ENCODE measurements around the gene ARHGEF9. TPM values are rescaled to one million over a fixed set of nuclear protein-coding genes. Genes with fewer than 3 reads are reported as not detected.
"Not testable (repeated sequence)": the region's sequence is repeated elsewhere in the genome, so short reads cannot be mapped to it uniquely, and the experiment has no call there.

The ARHGEF9 gene
- total RNA-seq, 2 donors from 2014 or later = 38.6 to 40.8 TPM

- peaks cover 0 to 2% of the 10 kb centered on the region in 2 donors for H3K36me3 Mint-ChIP-seq (ENCODE audit: insufficient read depth in 2 of 2)
Measured at GRCh38 chrX:63675716-63676115, 109.3 kb downstream of the ARHGEF9 start.

GRCh38 chrX:63673896-63674295 lies 111.1 kb downstream of the ARHGEF9 start:
- Mint-ChIP-seq H3K36me3 (ENCODE audit: insufficient read depth in 2 of 2) (peaks cover 0 to 4% of the 10 kb centered on the region in 2 donors), H3K4me3 (no peak overlapping the region), H3K4me1 (ENCODE audit: low read depth) (no peaks in the 10 kb centered on the region), H3K27me3 (ENCODE audit: low read depth) (no peaks in the 10 kb centered on the region), H3K27ac (no peak overlapping the region), H3K9me3 (no peaks in the 10 kb centered on the region)
- ATAC-seq (replicated peaks in 1 of 2) (no peak), DNase-seq (no peak)

More at GRCh38 chrX:63675716-63676115, 109.3 kb downstream of the ARHGEF9 start:
- DNase-seq (no peak), ATAC-seq (replicated peaks in 1 of 2) (no peak)
- Mint-ChIP-seq H3K9me3 (no peaks in the 10 kb centered on the region), H3K4me1 (ENCODE audit: low read depth) (no peaks in the 10 kb centered on the region), H3K27ac (no peak overlapping the region), H3K27me3 (ENCODE audit: low read depth) (no peaks in the 10 kb centered on the region), H3K4me3 (no peak overlapping the region)

- peaks cover 2 to 7% of the 10 kb centered on the region in 2 donors for H3K36me3 Mint-ChIP-seq (ENCODE audit: insufficient read depth in 2 of 2)
- no peak for DNase-seq
- no peak overlapping the region for H3K4me3 Mint-ChIP-seq
- H3K4me1 Mint-ChIP-seq (ENCODE audit: low read depth) = no peaks in the 10 kb centered on the region
- no peaks in the 10 kb centered on the region for H3K9me3 Mint-ChIP-seq
- H3K27me3 Mint-ChIP-seq (ENCODE audit: low read depth) = peaks cover 7% of the 10 kb centered on the region
- H3K27ac Mint-ChIP-seq = no peak overlapping the region
- ATAC-seq (replicated peaks in 1 of 2) = no peak
Measured at GRCh38 chrX:63664741-63665140, 120.3 kb downstream of the ARHGEF9 start.

DNA sequence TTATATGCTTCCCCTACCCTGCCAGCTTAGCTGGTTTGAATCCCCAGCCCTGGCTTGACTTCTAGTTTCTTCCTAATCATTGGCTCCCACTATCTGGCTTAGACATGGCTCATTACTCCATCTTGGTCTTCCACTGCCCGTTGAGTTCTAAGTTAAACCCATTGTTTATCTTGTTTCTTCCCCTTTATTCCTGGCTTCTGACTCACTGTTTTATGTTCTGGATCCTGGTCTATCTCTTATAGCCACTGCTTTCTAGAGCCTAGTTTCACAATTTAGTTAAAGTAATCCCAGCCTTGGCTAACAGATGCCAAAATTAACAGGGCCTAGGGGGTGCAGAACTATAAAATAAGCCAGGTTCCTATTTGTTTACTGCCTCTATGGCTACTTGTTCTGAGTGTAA lies 120.9 kb downstream of the ARHGEF9 start:
- Mint-ChIP-seq H3K4me1 (ENCODE audit: low read depth) (no peaks in the 10 kb centered on the region), H3K36me3 (ENCODE audit: insufficient read depth in 2 of 2) (peaks cover 2 to 5% of the 10 kb centered on the region in 2 donors), H3K27ac (no peak overlapping the region), H3K27me3 (ENCODE audit: low read depth) (peaks cover 9% of the 10 kb centered on the region), H3K4me3 (no peak overlapping the region), H3K9me3 (no peaks in the 10 kb centered on the region)
- no peak for ATAC-seq (replicated peaks in 1 of 2)
- no peak for DNase-seq

DNA sequence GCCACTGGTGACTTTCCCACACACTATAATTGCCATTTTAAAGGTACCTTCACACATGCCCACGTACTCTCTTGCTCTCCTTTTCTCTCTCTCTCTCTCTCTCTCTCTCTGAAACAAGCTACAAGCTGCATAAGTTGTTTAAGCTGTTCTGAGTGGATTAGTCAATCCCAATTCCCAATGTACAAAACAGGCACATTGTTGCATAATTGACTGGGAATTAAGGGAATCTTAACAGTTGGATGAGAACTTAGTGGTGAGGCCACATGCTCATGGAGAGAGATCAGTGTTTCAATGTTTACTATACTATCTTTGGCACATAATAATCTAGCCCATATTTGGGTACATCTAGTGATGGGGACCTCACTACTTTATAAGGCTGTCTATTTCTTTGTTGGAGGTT lies 123.3 kb downstream of the ARHGEF9 start:
- Mint-ChIP-seq H3K27me3 (ENCODE audit: low read depth) (peaks cover 12% of the 10 kb centered on the region), H3K36me3 (ENCODE audit: insufficient read depth in 2 of 2) (peaks cover 2 to 3% of the 10 kb centered on the region in 2 donors), H3K9me3 (no peaks in the 10 kb centered on the region), H3K4me1 (ENCODE audit: low read depth) (no peaks in the 10 kb centered on the region), H3K4me3 (no peak overlapping the region), H3K27ac (no peak overlapping the region)
- no peak for DNase-seq
- no peak for ATAC-seq (replicated peaks in 1 of 2)

GRCh38 chrX:63658920-63659319 lies 126.1 kb downstream of the ARHGEF9 start:
- no peaks in the 10 kb centered on the region for H3K4me1 Mint-ChIP-seq (ENCODE audit: low read depth)
- peaks cover 4 to 5% of the 10 kb centered on the region in 2 donors for H3K36me3 Mint-ChIP-seq (ENCODE audit: insufficient read depth in 2 of 2)
- DNase-seq = no peak
- no peak overlapping the region for H3K4me3 Mint-ChIP-seq
- H3K27ac Mint-ChIP-seq = no peak overlapping the region
- no peak for ATAC-seq (replicated peaks in 1 of 2)
- H3K9me3 Mint-ChIP-seq = no peaks in the 10 kb centered on the region
- H3K27me3 Mint-ChIP-seq (ENCODE audit: low read depth) = peaks cover 12% of the 10 kb centered on the region

GRCh38 chrX:63657821-63658220 lies 127.2 kb downstream of the ARHGEF9 start:
- no peak overlapping the region for H3K4me3 Mint-ChIP-seq
- no peaks in the 10 kb centered on the region for H3K9me3 Mint-ChIP-seq
- no peak overlapping the region for H3K27ac Mint-ChIP-seq
- peaks cover 12% of the 10 kb centered on the region for H3K27me3 Mint-ChIP-seq (ENCODE audit: low read depth)
- H3K4me1 Mint-ChIP-seq (ENCODE audit: low read depth) = no peaks in the 10 kb centered on the region
- no peak for DNase-seq
- peaks cover 4 to 7% of the 10 kb centered on the region in 2 donors for H3K36me3 Mint-ChIP-seq (ENCODE audit: insufficient read depth in 2 of 2)
- no peak for ATAC-seq (replicated peaks in 1 of 2)

DNA sequence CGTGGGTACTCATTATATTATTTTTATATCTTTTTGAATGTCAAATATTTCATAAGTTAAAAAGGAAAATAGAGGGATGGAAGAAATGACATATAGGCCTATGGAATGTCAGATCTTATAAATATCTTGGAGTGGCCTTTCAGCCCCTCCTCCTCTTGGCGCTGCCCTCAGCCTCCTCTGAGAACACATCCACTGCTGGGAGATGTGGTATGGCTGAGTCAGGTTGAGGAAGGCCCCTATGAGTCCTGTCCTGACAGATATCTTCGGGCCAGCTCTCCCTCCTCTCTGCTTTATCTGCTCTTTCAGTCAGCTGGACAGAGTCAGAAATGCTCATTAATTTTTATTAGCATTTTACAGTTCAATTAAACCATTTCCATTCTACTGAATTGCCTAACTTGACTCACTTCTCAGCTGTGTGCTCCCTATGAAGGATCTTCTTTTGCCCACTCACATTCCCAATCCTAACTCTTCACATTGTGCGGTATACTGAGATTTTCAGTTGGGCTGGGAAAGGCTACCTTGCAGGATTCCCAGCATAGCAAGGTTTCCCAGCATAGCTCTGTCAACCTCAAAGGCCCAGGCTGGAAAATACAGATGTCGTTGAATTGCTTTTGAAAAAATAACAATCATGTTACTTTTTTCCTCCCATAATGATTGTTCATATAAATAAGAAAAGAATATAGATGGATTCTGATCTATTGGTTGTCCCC lies 128.0 kb downstream of the ARHGEF9 start:
- H3K27ac Mint-ChIP-seq = no peak overlapping the region
- no peaks in the 10 kb centered on the region for H3K4me1 Mint-ChIP-seq (ENCODE audit: low read depth)
- H3K4me3 Mint-ChIP-seq = no peak overlapping the region
- H3K27me3 Mint-ChIP-seq (ENCODE audit: low read depth) = peaks cover 12% of the 10 kb centered on the region
- H3K36me3 Mint-ChIP-seq (ENCODE audit: insufficient read depth in 2 of 2) = peaks cover 5 to 7% of the 10 kb centered on the region in 2 donors
- H3K9me3 Mint-ChIP-seq = no peaks in the 10 kb centered on the region
- DNase-seq (no peak), ATAC-seq (replicated peaks in 1 of 2) (no peak)

DNA sequence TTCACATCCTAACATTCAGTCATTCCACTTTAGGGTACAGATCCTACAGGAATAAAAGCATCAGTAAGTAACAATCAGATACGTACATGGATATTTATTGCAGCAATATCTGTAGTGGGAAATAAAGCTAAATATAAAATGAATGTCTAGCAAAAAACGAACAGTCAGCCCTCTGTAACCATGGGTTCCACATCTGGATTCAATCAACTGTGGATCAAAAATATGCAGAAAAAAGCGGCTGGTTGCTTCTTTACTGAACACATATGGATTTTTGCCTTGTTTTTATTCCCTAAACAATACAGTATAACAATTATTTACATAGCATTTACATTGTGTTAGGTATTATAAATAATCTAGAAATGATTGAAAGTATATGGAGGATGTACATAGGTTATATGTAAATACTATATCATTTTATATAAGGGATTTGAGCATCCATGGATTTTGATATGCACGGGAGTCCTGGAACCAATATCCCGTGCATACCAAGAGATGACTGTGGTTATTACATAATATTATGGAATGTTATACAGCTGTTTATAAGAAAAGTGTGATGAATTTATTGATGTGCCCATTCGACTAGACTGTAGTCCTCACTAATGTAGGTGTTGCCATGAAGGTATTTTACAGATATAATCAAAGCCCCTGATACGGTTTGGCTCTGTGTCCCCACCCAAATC lies 132.8 kb downstream of the ARHGEF9 start:
- H3K36me3 Mint-ChIP-seq (ENCODE audit: insufficient read depth in 2 of 2) = peaks cover 5 to 18% of the 10 kb centered on the region in 2 donors

DNA sequence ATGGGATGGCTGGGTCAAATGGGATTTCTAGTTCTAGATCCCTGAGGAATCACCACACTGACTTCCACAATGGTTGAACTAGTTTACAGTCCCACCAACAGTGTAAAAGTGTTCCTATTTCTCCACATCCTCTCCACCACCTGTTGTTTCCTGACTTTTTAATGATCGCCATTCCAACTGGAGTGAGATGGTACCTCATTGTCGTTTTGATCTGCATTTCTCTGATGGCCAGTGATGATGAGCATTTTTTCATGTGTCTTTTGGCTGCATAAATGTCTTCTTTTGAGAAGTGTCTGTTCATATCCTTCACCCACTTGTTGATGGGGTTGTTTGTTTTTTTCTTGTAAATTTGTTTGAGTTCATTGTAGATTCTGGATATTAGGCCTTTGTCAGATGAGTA lies 139.3 kb downstream of the ARHGEF9 start:
- not testable (repeated sequence) for DNase-seq; H3K27me3 Mint-ChIP-seq (ENCODE audit: low read depth); H3K9me3 Mint-ChIP-seq; ATAC-seq (replicated peaks in 1 of 2); H3K27ac Mint-ChIP-seq; H3K4me3 Mint-ChIP-seq; H3K4me1 Mint-ChIP-seq (ENCODE audit: low read depth)
- peaks cover 0 to 13% of the 10 kb centered on the region in 2 donors for H3K36me3 Mint-ChIP-seq (ENCODE audit: insufficient read depth in 2 of 2)

More for the DNA sequence above, 132.8 kb downstream of the ARHGEF9 start:
- Mint-ChIP-seq H3K4me1 (ENCODE audit: low read depth) (no peaks in the 10 kb centered on the region), H3K27ac (no peak overlapping the region), H3K4me3 (no peak overlapping the region), H3K27me3 (ENCODE audit: low read depth) (no peaks in the 10 kb centered on the region), H3K9me3 (no peaks in the 10 kb centered on the region)
- no peak for DNase-seq
- no peak for ATAC-seq (replicated peaks in 1 of 2)

DNA sequence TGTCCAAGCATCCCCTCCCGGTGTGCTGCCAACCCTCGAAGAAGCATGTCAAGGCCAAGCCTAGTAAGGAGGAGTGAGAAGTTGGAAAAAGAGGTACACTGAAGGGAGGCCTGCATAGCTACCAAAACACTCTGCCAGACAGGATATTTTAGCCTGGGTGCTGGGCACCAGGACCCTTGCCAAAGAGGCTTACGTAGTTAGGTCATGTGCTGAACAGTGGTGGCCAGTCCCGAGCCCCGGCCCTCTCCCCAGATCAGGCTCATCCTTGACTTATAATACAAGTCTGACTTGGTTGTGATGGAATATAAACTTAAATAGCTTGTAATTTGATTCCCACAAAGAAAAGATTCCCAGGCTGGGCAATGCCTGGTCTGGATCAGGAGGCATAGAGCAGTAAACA lies 149.3 kb downstream of the ARHGEF9 start:
- DNase-seq (no peak), ATAC-seq (replicated peaks in 1 of 2) (no peak)
- Mint-ChIP-seq H3K27me3 (ENCODE audit: low read depth) (no peaks in the 10 kb centered on the region), H3K27ac (no peak overlapping the region), H3K4me3 (no peak overlapping the region), H3K4me1 (ENCODE audit: low read depth) (no peaks in the 10 kb centered on the region), H3K36me3 (ENCODE audit: insufficient read depth in 2 of 2) (peaks cover 11 to 13% of the 10 kb centered on the region in 2 donors), H3K9me3 (peaks cover 5% of the 10 kb centered on the region in 2 donors)

GRCh38 chrX:63613531-63614028 lies 171.4 kb downstream of the ARHGEF9 start:
- Mint-ChIP-seq H3K27ac (no peak overlapping the region), H3K4me3 (no peak overlapping the region), H3K4me1 (ENCODE audit: low read depth) (no peaks in the 10 kb centered on the region), H3K9me3 (peaks cover 3 to 5% of the 10 kb centered on the region in 2 donors), H3K27me3 (ENCODE audit: low read depth) (peaks cover 16% of the 10 kb centered on the region), H3K36me3 (ENCODE audit: insufficient read depth in 2 of 2) (peaks cover 0 to 2% of the 10 kb centered on the region in 2 donors)
- no peak for DNase-seq
- ATAC-seq (replicated peaks in 1 of 2) = no peak

GRCh38 chrX:63585936-63586335 lies 199.1 kb downstream of the ARHGEF9 start:
- H3K36me3 Mint-ChIP-seq (ENCODE audit: insufficient read depth in 2 of 2) = no peaks in the 10 kb centered on the region
- no peaks in the 10 kb centered on the region for H3K4me1 Mint-ChIP-seq (ENCODE audit: low read depth)
- H3K4me3 Mint-ChIP-seq = no peak overlapping the region
- H3K27ac Mint-ChIP-seq = no peak overlapping the region
- no peak for DNase-seq
- no peak for ATAC-seq (replicated peaks in 1 of 2)
- H3K9me3 Mint-ChIP-seq = no peaks in the 10 kb centered on the region
- H3K27me3 Mint-ChIP-seq (ENCODE audit: low read depth) = peaks cover 7% of the 10 kb centered on the region
